Gastrocnemius medialis (tissue), 4 donors: Measurements from ENCODE around the gene ASTN1.

ENCODE experiments used
- POLR2A ChIP-seq, 2 donors: fragments of 450-650 bp; IDR thresholded peaks; one replicate each; pipeline ENCODE4 v1.6.1; 2017; ENCODE audit warnings: antibody characterized with exemption in 2 of 2, mild to moderate bottlenecking in 2 of 2, moderate library complexity in 2 of 2
- TF ChIP-seq, protein P1 (sequence below), 5 experiments: fragments of 450-650 bp in 3 of 5; fragments of 200-600 bp in 2 of 5; sonication (generic) in 2 of 5; IDR thresholded peaks in 4 of 5; conservative IDR thresholded peaks in 1 of 5; 1 replicate in 4 of 5; 2 replicates in 1 of 5; pipeline ENCODE4 v1.5.1; 2016 to 2019; ENCODE audit warnings: antibody characterized with exemption in 5 of 5, mild to moderate bottlenecking in 3 of 5, moderate library complexity in 3 of 5

DNA sequence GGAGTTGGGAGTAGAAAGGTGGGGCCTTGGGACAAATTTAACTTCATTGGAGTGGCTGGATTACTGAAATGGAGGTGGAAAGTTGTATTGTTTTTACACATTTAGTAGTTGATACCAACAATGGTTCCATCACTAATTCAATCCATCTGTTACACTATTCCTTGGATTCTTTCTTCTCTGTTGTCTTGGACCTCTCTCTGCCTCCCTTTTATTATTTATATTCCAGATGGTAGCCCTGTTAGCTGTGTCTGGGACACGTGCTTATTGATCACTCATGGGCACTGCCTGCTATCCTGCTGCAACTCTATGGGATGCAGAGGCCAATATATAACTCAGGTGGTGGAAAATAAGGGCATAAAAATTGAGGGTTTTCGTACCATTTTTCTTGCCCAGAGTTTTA, 355.2 kb downstream of the ASTN1 start:
- TF ChIP-seq, protein P1, sequence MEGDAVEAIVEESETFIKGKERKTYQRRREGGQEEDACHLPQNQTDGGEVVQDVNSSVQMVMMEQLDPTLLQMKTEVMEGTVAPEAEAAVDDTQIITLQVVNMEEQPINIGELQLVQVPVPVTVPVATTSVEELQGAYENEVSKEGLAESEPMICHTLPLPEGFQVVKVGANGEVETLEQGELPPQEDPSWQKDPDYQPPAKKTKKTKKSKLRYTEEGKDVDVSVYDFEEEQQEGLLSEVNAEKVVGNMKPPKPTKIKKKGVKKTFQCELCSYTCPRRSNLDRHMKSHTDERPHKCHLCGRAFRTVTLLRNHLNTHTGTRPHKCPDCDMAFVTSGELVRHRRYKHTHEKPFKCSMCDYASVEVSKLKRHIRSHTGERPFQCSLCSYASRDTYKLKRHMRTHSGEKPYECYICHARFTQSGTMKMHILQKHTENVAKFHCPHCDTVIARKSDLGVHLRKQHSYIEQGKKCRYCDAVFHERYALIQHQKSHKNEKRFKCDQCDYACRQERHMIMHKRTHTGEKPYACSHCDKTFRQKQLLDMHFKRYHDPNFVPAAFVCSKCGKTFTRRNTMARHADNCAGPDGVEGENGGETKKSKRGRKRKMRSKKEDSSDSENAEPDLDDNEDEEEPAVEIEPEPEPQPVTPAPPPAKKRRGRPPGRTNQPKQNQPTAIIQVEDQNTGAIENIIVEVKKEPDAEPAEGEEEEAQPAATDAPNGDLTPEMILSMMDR (IDR thresholded peaks at IDR 0.05 in 4 of 5, conservative IDR thresholded peaks at IDR 0.05 in 1 of 5), result no peak
- no peak for TF ChIP-seq POLR2A (IDR thresholded peaks at IDR 0.05)
